Neuronal stem cell (in vitro differentiated cells): Measurements from ENCODE around the gene COPS4.
A peak's percentile ranks its signal among the peaks of the same experiment; 100 is the strongest.

Experiments
- DNase-seq: peaks from one replicate; pipeline ENCODE4 v3.0.0-alpha.2; 2013; ENCODE audit warnings: low spot score
- H2AFZ ChIP-seq: one replicate; pipeline ENCODE4 v1.6.1; 2013; ENCODE audit warnings: mild to moderate bottlenecking, low read length, inconsistent platforms
- H2AK5ac ChIP-seq: 2 replicates; pipeline ENCODE4 v1.6.1; 2013; ENCODE audit warnings: low read depth, mild to moderate bottlenecking, inconsistent platforms, low read length, moderate library complexity, mixed read lengths
- H2BK120ac ChIP-seq: 2 replicates; pipeline ENCODE4 v1.6.1; 2013; ENCODE audit warnings: low read depth, mild to moderate bottlenecking, inconsistent platforms, low read length, moderate library complexity, mixed read lengths
- H2BK12ac ChIP-seq: one replicate; pipeline ENCODE4 v1.6.1; 2013; ENCODE audit warnings: low read length, inconsistent platforms
- H2BK15ac ChIP-seq: 2 replicates; pipeline ENCODE4 v1.6.1; 2013; ENCODE audit warnings: mild to moderate bottlenecking, low read length, inconsistent platforms, mixed read lengths
- H2BK5ac ChIP-seq: one replicate; pipeline ENCODE4 v1.6.1; 2013; ENCODE audit warnings: inconsistent platforms, mild to moderate bottlenecking, low read length, moderate library complexity
- H3K14ac ChIP-seq: one replicate; pipeline ENCODE4 v1.6.1; 2013; ENCODE audit warnings: low read length, inconsistent platforms
- H3K18ac ChIP-seq: 2 replicates; pipeline ENCODE4 v1.6.1; 2013; ENCODE audit warnings: low read length, inconsistent platforms
- H3K23ac ChIP-seq: 2 replicates; pipeline ENCODE4 v1.6.1; 2013; ENCODE audit warnings: low read depth, mild to moderate bottlenecking, mixed read lengths, low read length, inconsistent platforms; ENCODE audit not compliant: poor library complexity
- H3K27ac ChIP-seq: replicated peaks from 3 replicates; pipeline ENCODE4 v1.5.1; 2013; ENCODE audit warnings: low read length, inconsistent platforms
- H3K27me3 ChIP-seq, 3 experiments: 2 replicates each; pipeline ENCODE4 v1.6.1; 2013; ENCODE audit warnings: low read length in 3 of 3, mild to moderate bottlenecking in 2 of 3, inconsistent platforms in 1 of 3, low read depth in 1 of 3, mixed read lengths in 1 of 3, moderate library complexity in 1 of 3; ENCODE audit not compliant: control insufficient read depth in 3 of 3, insufficient read depth in 3 of 3
- H3K36me3 ChIP-seq, 2 donors: replicated peaks in 1 of 2; 2 replicates each; pipeline ENCODE4 v1.6.1; 2013; ENCODE audit warnings: low read length in 2 of 2; ENCODE audit not compliant: control insufficient read depth in 2 of 2, insufficient read depth in 2 of 2
- H3K4ac ChIP-seq: 2 replicates; pipeline ENCODE4 v1.6.1; 2013; ENCODE audit warnings: inconsistent platforms, mild to moderate bottlenecking, low read length, moderate library complexity
- H3K4me1 ChIP-seq, 2 donors: 1 replicate in 1 of 2; 2 replicates in 1 of 2; pipeline ENCODE4 v1.6.1; 2013; ENCODE audit warnings: low read length in 2 of 2, low read depth in 1 of 2; ENCODE audit not compliant: control insufficient read depth in 2 of 2, insufficient read depth in 1 of 2
- H3K4me2 ChIP-seq: one replicate; pipeline ENCODE4 v1.6.1; 2013; ENCODE audit warnings: mild to moderate bottlenecking, low read length, inconsistent platforms; ENCODE audit not compliant: insufficient read depth, poor library complexity, severe bottlenecking
- H3K4me3 ChIP-seq, 2 donors: 2 replicates each; pipeline ENCODE4 v1.5.1; 2013; ENCODE audit warnings: low read length in 2 of 2, mild to moderate bottlenecking in 2 of 2, inconsistent platforms in 1 of 2, moderate library complexity in 1 of 2
- H3K79me1 ChIP-seq: one replicate; pipeline ENCODE4 v1.6.1; 2013; ENCODE audit warnings: low read depth, mild to moderate bottlenecking, inconsistent platforms, low read length, moderate library complexity
- H3K9ac ChIP-seq: one replicate; pipeline ENCODE4 v1.6.1; 2013; ENCODE audit warnings: mild to moderate bottlenecking, low read depth, low read length, inconsistent platforms; ENCODE audit not compliant: poor library complexity
- H3K9me3 ChIP-seq, 2 donors: replicated peaks in 1 of 2; 2 replicates each; pipeline versions ENCODE3 to v1.6.1; 2013; ENCODE audit warnings: low read length in 2 of 2, mild to moderate bottlenecking in 2 of 2, inconsistent platforms in 1 of 2, low read depth in 1 of 2, mixed read lengths in 1 of 2, moderate library complexity in 1 of 2; ENCODE audit not compliant: control insufficient read depth in 2 of 2, insufficient read depth in 1 of 2
- H4K8ac ChIP-seq: one replicate; pipeline ENCODE4 v1.6.1; 2013; ENCODE audit warnings: low read depth, mild to moderate bottlenecking, inconsistent platforms, low read length, moderate library complexity
- H4K91ac ChIP-seq: one replicate; pipeline ENCODE4 v1.6.1; 2013; ENCODE audit warnings: low read length, low read depth, mild to moderate bottlenecking, inconsistent platforms; ENCODE audit not compliant: poor library complexity
- WGBS, 2 donors: extraction: QIAGEN DNeasy Blood & Tissue Kit; methylation state at CpG; one replicate each; pipeline ENCODE4 v1.1.7; 2013; ENCODE audit warnings: missing lambda C conversion rate in 2 of 2, mixed read lengths in 1 of 2; ENCODE audit not compliant: insufficient read length in 2 of 2, insufficient replicate concordance in 1 of 2; ENCODE audit errors: extremely low coverage in 2 of 2; 5-methylcytosine and 5-hydroxymethylcytosine counted together

COPS4 gene

GRCh38 chr4:83115656-83116285, 80.8 kb downstream of the COPS4 start:
- no peak for DNase-seq
- no peaks in the 10 kb centered on the region for H3K79me1 ChIP-seq
- H3K9me3 ChIP-seq: no peaks in the 10 kb centered on the region
- no CpG with 5 or more reads among the region's 8 CpGs for WGBS, 2 donors
- no peaks in the 10 kb centered on the region for H3K4me1 ChIP-seq
- H3K27ac ChIP-seq: no peak overlapping the region
- H2AFZ ChIP-seq: no peak overlapping the region
- no peak overlapping the region for H2BK5ac ChIP-seq
- peaks cover 0 to 9% (median 0%) of the 10 kb centered on the region in 3 experiments for H3K27me3 ChIP-seq
- H3K23ac ChIP-seq: no peak overlapping the region
- H3K4ac ChIP-seq: no peak overlapping the region
- no peak overlapping the region for H2BK120ac ChIP-seq
- H3K4me2 ChIP-seq: no peak overlapping the region
- H2BK15ac ChIP-seq: no peak overlapping the region
- H3K14ac ChIP-seq: no peak overlapping the region
- no peak overlapping the region for H3K9ac ChIP-seq
- H4K91ac ChIP-seq: no peak overlapping the region
- no peak overlapping the region for H2AK5ac ChIP-seq
- H3K18ac ChIP-seq: no peak overlapping the region
- H3K36me3 ChIP-seq: no peaks in the 10 kb centered on the region
- no peak overlapping the region for H2BK12ac ChIP-seq
- H4K8ac ChIP-seq: no peak overlapping the region
- no peak overlapping the region for H3K4me3 ChIP-seq

DNA sequence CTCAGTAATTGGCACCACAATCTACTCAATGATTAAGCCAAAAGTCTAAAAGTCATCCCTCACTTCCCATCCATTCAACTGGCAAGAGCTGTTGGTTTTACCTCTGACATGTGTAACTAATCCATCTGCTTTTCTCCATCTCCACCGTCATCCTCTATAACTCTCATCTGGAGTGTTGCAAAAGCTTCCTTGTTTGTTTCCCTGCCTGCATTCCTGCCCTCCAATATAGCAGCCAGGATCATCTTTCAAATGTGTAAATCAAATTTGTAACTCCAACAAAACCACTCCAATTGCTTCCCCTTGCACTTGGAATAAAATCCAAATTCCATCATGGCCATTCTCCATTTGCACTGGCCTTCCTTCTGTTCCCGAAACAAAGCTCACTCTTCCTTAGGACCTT, 83.9 kb downstream of the COPS4 start:
- Histone ChIP-seq H3K14ac (no peak overlapping the region), H4K91ac (no peak overlapping the region), H3K18ac (no peak overlapping the region), H3K4me3 (no peak overlapping the region), H3K4me1 (no peaks in the 10 kb centered on the region), H4K8ac (no peak overlapping the region), H2BK12ac (no peak overlapping the region), H2BK5ac (no peak overlapping the region), H2AK5ac (no peak overlapping the region), H2BK120ac (no peak overlapping the region), H3K4me2 (no peak overlapping the region), H3K27me3 (peaks cover 0 to 4% (median 0%) of the 10 kb centered on the region in 3 experiments), H3K4ac (no peak overlapping the region), H3K36me3 (no peaks in the 10 kb centered on the region), H3K79me1 (no peaks in the 10 kb centered on the region), H2AFZ (no peak overlapping the region), H3K23ac (no peak overlapping the region), H2BK15ac (no peak overlapping the region), H3K9ac (no peak overlapping the region), H3K9me3 (peaks cover 2 to 4% of the 10 kb centered on the region in 2 donors), H3K27ac (no peak overlapping the region)
- WGBS, 2 donors: no CpG with 5 or more reads among the region's 2 CpGs
- no peak for DNase-seq

DNA sequence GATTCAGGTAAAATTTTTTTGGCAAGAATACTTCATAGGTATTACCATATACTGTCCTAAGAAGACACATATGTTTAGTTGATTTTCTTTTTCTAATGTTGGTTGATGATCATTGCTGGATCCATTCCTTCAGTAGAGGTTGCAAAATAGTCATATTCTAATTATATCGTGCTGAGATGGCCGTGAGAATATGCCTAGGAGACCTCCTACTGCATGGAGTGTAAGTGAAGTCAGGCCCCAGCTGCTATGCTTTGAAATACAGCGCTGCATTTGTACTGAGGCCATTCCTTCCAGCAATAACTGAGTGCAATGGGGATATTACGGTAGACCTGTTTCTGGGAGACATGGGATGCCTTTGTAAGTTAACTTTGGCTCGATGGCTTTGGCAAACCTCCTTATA, 86.3 kb downstream of the COPS4 start:
- Histone ChIP-seq H3K4ac (no peak overlapping the region), H3K4me2 (no peak overlapping the region), H3K27ac (no peak overlapping the region), H3K14ac (no peak overlapping the region), H3K18ac (no peak overlapping the region), H2AFZ (no peak overlapping the region), H2BK5ac (no peak overlapping the region), H3K79me1 (no peaks in the 10 kb centered on the region), H3K9me3 (peaks cover 2 to 4% of the 10 kb centered on the region in 2 donors), H2BK12ac (no peak overlapping the region), H3K4me3 (no peak overlapping the region), H2BK120ac (no peak overlapping the region), H4K91ac (no peak overlapping the region), H2AK5ac (no peak overlapping the region), H2BK15ac (no peak overlapping the region), H3K36me3 (no peaks in the 10 kb centered on the region), H4K8ac (no peak overlapping the region), H3K4me1 (no peaks in the 10 kb centered on the region), H3K9ac (no peak overlapping the region), H3K23ac (no peak overlapping the region), H3K27me3 (no peaks in the 10 kb centered on the region)
- DNase-seq: no peak
- no CpG with 5 or more reads among the region's 5 CpGs for WGBS, 2 donors

- Histone ChIP-seq H2BK15ac (no peak overlapping the region), H2BK5ac (no peak overlapping the region), H2AFZ (no peak overlapping the region), H3K9ac (no peak overlapping the region), H3K18ac (no peak overlapping the region), H3K27ac (no peak overlapping the region), H3K79me1 (no peaks in the 10 kb centered on the region), H2BK12ac (no peak overlapping the region), H3K9me3 (peaks cover 2 to 4% of the 10 kb centered on the region in 2 donors), H3K4me2 (no peak overlapping the region), H3K4me3 (no peak overlapping the region), H4K91ac (no peak overlapping the region), H4K8ac (no peak overlapping the region), H3K36me3 (no peaks in the 10 kb centered on the region), H2AK5ac (no peak overlapping the region), H3K14ac (peak overlapping the region; percentile 56), H3K23ac (no peak overlapping the region), H3K4ac (no peak overlapping the region), H3K27me3 (no peaks in the 10 kb centered on the region), H2BK120ac (no peak overlapping the region), H3K4me1 (no peaks in the 10 kb centered on the region)
- no peak for DNase-seq
- no CpG with 5 or more reads among the region's 10 CpGs for WGBS, 2 donors
Measured at GRCh38 chr4:83124111-83124780, 89.3 kb downstream of the COPS4 start.
